Stimulated activated CD8-positive, alpha-beta memory T cell treated with anti-CD3 and anti-CD28 coated beads, Interleukin-2, amount 100 ng/mL, for 48 hours (primary cell): Measurements from ENCODE around the gene MED31.
"Not testable (repeated sequence)": the region's sequence is repeated elsewhere in the genome, so short reads cannot be mapped to it uniquely, and the experiment has no call there.

Experiments
- DNase-seq, 2 donors: peaks; one replicate each; pipeline ENCODE4 v3.0.0-alpha.2; 2020; ENCODE audit warnings: low read depth in 2 of 2

The MED31 gene

DNA sequence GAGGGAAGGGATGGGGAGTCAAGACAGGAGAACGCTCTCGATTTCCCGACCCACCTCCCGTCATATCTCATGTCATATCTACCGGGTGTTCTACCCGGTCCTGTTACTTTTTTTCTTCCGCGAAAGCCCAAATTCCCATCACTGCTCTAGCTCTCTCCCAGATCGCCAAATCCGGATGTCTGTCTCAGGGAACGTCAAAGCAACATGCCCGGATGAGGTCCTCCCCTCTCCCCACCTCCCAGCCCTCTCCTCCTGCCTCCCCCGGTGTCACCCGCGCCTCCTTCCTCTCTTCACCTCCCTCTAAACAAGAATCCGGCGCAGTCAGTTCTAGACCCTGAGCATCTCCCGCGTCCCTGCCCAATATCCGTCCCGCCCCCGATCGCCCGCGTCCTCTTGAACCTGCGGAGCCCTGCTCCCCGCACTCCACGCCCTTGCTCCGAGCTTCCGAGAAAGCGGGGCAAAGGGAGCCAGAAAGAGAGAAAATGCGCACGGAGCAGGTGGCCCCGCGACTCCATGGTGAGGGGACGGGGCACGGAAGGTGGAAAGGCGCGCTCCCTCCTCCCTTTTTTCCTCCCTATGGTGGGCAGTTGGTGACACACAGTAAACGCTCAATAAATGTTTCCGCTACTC lies 4.4 kb upstream of the MED31 start:
- not testable (repeated sequence) for DNase-seq

DNA sequence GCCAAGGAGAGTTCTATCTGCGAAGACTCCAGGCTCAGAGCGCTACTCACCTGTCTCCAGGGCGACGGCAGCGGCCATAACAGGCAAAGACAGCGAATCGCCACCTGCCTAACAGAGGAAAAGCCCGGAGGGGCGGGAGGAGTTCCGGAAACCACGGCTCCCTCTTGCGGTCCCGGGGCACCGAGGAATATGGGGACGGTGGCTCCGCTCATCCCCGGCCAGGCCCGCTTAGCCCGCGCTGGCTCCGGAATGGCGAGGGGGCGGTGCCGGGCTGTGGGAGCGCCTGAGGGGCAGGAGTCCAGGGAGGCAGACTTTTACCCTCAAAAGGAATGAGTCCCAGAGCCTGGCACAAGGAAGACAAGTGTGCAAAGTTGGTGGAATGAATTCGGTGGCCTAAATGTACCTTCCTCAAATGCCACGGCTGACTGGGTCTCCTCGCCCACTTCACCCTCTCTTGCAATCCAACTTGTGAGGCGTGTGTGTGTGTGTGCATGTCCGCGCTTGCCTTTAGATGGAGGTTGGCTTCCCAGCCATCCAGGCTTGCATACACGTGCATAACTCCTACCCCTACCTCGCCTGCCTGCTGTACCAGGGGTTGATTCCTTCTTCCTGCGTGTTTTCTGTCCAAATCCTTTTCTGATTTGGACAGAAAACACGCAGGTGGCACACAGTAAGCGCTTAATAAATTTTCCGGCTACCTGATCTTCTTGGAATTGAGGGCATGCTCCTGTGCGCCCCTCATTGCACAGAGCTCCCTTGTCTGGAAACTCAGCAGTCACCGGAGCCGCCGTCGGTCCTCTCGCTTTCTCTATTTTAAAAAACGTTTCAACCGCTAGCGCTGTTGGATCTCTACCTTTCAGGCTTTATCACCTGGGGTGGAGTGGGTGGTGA lies 3.7 kb upstream of the MED31 start:
- no peak for DNase-seq

DNA sequence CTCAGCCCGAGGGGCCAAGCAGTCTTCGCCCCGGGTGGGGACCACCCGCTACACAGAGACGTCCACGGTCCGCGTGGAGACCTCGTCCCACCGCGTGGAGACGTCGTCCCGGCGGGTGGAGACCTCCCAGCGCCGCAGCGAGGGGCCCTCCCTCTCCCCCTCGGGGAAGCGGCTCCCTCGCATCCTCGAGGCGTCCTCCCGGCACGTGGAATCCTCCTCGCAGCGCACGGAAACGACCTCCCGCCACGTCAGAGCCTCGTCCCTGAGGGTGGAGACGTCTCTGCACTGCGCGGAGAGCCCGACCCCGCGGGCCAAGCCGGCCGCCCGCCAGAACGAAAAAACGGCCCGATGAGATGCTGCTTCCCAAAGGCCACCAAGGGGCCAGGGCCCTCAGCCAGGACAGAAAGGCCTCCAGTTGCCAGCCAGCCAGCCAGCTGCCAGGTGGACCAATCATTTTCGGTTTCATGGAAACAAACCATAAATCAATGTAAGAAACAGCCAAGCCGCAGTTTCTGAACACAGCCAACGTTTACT lies 581 bp upstream of the MED31 start:
- no peak for DNase-seq

DNA sequence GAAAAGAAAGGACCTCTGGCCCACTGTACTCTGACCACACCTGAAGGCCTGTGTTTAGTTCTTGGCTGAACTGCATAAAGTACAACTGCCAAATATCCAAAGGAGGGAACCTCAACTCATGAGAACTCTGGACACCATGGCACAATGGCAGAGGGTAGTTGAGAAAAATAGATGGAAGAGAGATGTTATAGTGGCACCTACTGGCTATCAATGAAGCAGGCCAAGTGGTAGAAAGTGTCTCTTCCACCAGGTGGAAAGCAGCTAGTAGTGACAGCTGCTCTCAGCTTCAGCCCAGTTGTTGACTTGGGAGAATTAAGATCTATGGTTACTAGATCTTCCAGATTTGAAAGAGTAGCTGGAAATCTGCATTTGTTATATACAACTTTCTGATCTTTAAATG lies 3.2 kb downstream of the MED31 start:
- DNase-seq: no peak

GRCh38 chr17:6643451-6644125 lies 7.8 kb downstream of the MED31 start:
- DNase-seq: no peak

DNA sequence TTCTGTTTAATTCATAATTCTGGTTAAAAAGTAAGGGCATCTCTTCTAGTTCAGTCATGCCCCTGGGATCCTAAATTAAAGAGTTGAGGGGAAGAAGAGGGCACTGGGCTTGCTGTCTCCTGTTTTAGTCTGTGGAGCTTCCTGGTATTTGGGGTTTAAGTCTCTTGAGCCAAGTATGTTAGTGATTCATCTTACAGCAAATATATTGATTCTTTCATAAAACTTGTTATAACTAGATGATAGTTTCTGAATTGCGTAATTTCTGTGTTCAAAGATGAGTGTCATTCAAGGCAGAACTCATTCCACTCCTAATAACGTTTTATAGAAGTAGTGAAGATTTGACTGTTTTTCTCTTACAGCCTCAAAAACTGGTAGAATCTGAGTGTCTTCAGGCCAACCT lies 8.8 kb downstream of the MED31 start:
- no peak for DNase-seq

DNA sequence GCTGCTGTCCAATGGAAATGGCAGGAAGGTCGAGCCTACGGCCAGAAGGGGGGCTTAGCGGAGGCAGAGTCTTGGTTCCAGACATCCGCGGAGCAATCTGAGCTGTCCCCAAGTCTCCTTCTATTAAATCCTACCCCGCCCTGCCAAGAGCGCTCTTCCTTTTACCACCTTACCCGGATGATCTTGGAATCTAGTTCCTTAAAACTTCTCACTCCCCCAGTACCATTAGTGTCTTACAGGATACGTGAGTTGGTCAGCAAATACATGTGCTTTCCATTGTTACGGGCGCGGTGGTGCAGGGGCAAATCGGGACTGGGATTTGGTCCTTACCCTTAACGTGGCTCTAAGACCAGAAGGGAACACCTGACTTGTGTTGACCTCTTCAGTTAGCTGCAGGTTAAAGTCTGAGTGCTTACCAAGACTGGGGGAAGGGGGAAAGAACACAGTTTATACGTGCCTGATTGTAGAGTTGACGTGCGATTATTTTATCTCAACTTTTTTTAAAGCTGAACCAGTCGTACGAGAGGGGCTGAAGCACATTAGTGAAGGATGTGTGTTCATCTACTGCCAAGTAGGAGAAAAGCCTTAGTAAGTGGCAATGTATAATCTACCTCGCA lies 10.1 kb downstream of the MED31 start:
- DNase-seq: no peak

DNA sequence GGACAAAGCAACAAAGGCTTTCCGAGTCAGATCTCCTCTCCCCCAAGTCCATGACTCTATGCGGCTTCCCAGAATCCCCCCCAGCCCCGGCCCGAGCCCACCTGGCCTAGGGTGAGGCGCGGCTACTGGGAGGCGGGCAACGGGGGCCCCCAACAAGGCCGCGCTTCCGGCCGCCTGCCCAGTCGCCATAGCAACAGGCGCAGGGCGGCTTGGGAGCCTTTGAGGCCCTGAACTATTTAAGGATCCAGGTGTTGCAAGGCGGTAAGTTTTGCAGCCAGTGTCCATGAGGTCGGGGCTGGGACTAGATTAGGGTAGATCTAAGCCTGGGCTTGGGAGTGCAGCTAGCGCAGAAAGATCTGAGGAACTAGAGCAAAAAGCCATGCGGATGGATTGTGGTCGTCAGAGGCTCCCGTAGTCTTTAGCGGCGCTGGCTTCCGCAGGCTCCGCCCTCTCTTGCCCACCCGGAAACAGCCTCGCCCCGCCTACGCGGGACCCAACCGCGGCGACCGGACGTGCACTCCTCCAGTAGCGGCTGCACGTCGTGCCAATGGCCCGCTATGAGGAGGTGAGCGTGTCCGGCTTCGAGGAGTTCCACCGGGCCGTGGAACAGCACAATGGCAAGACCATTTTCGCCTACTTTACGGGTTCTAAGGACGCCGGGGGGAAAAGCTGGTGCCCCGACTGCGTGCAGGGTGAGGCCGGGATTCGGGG lies 10.7 kb downstream of the MED31 start, which contains the start of the genes KIAA0753 and TXNDC17:
Gene KIAA0753, minus strand, starts transcription at position 176 of the 711 bp plus-strand sequence. CDS start 5,608 bp downstream, outside the sequence.
Gene TXNDC17, plus strand, starts transcription at position 525 of the 711 bp plus-strand sequence. Its CDS starts 23 bp downstream, at position 548.
- peak; percentile 93 to 95 for DNase-seq

GRCh38 chr17:6639586-6640535 lies 11.5 kb downstream of the MED31 start:
- DNase-seq: no peak

- DNase-seq: no peak
These were observed 12.3 kb downstream of the MED31 start for GRCh38 chr17:6639014-6639585.

- DNase-seq: no peak
These were observed 13.1 kb downstream of the MED31 start for GRCh38 chr17:6638046-6638908.

DNA sequence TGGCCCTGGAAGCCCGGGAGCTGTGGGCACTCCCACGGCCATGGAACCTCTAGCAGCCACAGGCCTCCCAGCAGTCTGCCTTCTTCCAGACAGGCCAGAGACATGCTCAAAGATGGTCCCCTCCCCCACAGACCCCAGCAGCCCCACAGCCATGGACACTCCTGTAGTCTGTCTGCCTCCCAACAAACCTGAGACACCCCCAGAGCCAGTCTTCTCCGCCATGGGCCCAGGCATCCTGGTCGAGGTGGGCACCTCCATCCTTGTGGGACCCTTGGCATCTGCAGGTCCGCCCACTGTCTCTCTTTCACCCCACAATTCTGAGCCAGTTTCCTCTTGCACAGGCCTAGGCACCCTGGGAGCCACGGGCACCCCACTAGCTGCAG lies 14.0 kb downstream of the MED31 start:
- no peak for DNase-seq

GRCh38 chr17:6636616-6637457 lies 14.6 kb downstream of the MED31 start:
- no peak for DNase-seq

DNA sequence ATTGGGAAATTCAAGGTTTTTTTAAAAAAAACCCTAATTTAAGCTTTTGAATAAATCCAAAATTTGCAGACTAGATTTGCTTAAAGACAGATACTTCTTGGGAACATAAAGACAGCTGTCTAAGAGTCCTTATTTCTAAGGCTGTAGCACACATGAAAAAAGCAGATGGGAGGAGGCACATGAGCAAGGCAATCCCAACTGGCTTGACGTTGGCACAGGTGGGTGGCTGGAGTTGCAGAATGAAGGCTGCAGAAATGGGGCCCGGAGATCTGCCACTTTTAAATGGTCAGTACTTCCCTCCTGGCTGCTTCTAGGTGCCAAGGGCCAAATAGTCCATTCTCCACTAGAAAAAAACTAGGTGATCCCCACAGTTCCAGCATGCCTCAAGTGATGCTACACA lies 15.3 kb downstream of the MED31 start:
- DNase-seq: no peak

GRCh38 chr17:6633263-6633662 lies 18.1 kb downstream of the MED31 start:
- DNase-seq: no peak

GRCh38 chr17:6632530-6632929 lies 18.9 kb downstream of the MED31 start:
- DNase-seq: no peak

DNA sequence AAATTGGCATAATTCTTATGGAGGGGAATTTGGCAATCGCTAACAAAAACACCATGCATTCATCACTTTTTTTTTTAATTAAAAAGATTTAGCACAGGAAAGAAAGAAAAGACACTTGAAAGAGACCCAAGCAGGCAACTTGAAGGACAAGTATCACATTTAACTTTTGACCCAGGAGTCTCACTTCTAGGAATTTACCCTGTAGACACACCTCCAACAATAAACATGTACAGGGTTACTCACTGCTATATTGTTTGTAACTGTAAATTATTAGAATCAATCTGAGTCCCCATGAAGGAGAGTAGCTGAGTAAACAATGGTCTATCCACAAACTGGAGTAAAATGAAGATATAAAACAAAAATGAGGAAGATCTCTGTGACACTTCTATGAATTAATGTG lies 21.0 kb downstream of the MED31 start:
- no peak for DNase-seq

- no peak for DNase-seq
These were observed 24.4 kb downstream of the MED31 start for GRCh38 chr17:6627019-6627418.
